Stimulated activated CD8-positive, alpha-beta memory T cell treated with anti-CD3 and anti-CD28 coated beads, Interleukin-7, amount 100 ng/mL, for 48 hours (primary cell): ENCODE data around the gene APBB2.
"Not testable (repeated sequence)": the region's sequence is repeated elsewhere in the genome, so short reads cannot be mapped to it uniquely, and the experiment has no call there.

Experiments
- DNase-seq, 2 donors: peaks; one replicate each; pipeline ENCODE4 v3.0.0-alpha.2; 2020; ENCODE audit warnings: low read depth in 1 of 2; ENCODE audit errors: extremely low read depth in 1 of 2

APBB2 gene

DNA sequence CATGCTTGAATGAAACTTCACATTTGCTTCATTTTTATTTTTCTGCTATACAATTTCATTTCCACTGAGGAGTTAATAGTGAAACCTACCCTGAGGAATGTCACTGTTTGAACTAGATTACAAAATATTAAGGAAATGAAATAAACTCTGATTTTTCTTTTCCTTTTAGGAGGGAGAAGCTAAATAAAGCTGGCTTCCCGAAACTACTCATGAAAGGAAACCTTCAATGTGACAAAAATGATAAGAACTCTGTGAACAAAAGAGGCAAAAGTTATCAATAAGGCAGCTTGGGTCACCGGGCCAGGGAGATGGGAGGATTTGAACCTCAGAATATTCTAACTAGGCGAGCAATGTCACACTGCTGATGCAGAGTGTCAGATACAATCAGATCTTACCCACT lies 185.2 kb downstream of the APBB2 start:
- no peak for DNase-seq

DNA sequence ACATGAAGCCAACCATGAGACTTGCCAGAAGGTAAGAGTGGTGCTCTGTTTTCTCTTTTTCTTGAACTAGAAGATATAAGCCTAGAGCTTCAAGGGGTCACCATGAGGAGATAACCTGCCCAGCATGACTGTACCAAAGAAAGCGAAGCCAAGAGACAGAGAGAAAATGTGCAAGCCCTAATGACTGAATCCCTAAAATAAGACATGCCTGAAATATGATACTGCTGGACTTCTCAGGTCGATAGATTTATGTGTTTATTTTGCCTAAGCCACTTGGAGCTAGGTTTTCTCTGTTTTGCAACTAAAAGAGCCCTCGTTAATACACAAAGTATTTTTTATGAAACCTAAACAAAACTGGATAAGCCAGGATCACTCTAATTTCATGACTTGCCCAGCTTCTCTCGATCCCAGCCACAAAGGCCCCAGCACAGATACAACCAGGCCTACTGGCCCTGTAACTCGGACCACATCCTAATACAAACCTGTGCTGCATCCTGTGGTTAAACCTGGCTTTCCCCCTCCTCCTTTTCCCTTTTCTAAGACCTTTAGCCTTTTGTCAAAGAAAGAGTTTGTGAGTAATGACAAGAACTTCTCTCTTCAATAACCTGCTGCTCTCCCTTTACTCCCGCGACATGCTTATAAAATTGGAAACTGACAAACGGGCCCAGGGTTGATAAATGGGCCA lies 185.8 kb downstream of the APBB2 start:
- no peak for DNase-seq

DNA sequence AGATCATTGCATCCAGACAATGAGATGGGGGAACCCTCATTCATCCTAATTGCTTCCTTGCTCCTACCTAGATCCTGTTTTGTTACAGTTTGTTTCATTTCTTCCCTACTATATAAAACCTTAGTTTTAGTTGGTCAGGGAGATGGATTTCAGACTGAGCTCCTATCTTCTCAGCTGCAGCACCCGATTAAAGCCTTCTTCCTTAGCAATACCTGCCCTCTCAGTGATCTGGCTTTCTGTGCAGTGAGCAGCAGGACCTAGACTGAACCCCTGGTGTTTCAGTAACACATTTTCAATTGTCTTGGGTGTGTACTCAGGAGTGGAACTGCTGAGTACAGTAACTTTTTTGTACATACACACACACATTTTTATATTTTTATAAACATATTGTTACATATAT lies 187.4 kb downstream of the APBB2 start:
- DNase-seq, result no peak

DNA sequence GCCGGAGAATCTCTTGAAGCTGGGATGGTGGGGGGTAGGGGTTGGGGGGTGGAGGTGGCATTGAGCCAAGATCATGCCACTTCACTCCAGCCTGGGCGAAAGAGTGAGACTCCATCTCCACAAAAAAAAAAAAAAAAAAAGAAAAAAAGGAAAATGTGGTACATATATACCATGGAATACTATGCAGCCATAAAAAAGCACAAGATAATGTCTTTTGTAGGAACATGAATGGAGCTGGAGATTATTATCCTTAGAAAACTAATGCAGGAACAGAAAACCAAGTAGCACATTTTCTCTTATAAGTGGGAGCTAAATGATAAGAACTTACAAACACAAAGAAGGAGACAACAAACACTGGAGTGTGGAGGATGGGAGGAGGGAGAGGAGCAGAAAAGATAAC lies 188.5 kb downstream of the APBB2 start:
- DNase-seq, result no peak

DNA sequence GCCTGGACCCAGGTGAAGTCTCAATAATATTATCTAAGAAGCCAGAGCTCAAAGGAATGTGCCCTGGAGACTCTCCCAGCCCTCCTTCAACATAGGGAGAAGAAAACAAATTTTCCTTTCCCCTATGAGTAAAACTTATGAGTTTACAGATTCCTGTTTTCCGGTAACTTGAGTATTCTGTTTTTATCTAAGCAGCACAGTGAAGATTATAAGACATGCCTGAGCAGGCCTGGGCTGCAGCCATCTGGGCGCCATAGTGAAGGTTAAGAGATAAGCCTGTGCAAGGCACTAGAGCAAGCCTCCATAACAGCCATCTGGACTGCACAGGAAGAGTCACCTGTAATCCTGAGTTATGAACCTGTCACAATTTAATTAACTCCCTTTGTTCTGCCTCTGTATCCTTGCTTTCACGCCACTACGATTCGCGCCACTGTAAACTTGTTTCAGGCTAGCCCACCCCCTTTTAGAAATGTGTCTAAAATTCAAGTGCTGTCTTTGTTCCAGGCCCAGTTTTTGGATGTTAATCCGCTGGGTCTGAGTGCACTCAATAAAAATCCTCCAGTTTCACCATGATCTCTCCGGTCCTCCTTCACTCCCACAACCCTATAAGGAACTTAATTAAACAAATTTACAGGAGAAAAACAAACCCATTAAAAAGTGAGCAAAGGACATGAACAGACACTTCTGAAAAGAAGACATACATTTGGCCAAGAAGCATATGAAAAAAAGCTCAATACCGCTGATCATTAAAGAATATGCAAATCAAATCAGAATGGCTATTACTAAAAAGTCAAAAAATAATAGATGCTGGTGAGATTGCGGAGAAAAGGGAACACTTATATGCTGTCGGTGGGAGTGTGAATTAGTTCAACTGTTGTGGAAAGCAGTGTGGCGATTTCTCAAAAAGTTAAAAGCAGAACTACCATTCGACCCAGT lies 189.5 kb downstream of the APBB2 start:
- DNase-seq, result no peak

DNA sequence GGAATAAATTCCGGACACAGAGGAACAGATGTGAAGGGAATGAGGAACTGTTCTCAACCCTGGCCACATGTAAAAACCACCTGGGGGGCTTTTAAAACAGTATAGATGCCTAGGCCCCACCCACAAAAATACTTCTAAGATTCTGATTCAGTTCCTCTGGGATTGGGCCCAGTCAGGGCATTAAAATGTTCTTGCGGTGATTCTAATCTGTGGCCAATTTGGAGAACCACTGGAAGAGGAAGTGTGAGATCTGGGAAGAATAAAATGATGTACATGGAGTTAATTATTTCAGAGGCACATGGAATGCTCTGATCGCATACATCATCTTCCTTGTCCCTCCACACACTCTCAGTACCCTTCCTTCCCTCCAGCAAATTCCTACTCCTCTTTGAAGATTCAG lies 192.2 kb downstream of the APBB2 start:
- DNase-seq, result no peak

DNA sequence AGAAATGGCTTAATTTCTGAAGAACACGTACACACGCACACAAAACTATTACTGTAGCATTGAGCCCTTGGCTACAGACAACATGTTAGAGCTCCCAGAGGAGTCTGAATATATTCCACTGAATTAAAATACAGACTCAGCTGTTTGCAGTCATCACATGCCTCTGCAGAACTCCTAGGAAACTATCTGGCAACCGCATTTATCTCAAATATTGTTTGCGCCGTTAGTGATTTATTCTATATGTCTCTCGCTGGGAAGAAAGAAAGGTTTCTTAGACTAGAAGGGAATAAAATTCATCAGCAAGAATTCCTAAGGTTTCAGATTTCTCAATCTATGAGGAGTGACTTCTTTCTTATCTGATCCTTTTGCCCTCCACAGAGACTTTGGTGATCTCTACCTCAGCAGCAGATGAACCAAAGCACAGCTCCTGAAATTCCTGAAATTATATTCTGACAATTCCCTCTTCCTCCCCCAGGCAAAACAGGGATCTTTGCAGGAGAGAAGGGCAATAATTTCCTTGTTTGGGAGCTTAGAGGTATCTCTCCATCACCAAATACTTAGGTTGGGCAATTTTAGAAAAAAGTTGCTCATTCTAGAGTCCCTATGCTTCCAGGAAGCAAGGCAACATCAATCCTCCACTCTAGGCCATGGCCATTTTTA lies 199.2 kb downstream of the APBB2 start:
- no peak for DNase-seq

DNA sequence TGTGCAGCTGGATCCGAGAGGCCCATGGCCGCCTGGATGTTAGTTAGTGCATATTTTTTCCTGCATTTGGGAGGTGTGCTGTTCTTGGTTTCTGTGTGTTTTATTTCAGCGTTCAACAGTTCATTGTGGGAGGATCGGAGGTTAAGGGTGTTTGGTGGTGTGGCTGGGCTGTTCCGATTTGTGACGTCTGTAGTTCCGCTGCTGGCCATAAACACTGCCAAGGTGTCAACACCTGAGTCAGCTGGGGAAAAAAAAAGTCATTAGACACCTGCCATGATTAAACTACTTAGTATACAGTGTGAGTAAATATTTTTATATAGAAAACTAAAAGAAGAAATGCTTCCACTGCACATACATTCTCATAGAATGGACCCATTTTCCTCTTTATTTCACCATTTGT lies 200.2 kb downstream of the APBB2 start:
- no peak for DNase-seq

DNA sequence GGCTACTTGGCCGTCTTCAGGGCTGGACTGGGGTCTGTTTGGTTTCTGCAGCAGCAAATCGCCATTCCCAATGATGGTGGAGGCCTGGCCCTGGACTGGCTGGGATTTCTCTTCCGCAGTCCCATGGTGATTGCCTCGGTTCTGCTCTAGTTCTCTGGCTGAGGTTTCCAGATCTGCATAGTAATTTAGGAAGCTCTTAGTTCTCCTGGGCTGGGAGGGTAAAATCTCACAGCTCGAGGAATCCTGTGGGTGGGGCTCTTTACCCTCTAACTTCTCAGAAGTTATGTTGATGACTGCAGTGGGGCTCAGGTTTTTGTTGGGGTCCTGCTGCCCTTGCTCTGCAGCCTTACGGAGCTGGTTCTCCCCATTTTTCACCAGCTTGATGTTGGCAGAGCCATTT lies 200.6 kb downstream of the APBB2 start:
- DNase-seq, result no peak

DNA sequence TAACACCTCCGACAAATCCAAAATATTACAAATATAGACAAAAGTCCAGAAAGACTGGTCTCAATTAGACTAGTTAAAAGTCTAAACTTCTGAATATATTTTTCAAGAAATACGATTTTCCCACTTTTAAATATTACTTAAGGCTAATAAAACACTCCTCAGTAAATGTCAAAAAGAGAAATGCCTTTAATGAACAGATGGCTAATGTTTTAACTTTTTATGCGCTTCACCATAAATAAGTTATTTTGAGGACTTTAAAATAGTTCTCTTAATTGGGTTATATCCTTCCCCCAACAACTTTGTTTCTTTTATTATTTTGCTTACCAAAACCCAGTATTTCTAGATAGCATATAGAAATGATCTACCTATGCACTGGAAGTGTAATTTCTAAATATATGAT lies 201.4 kb downstream of the APBB2 start:
- DNase-seq, result no peak

DNA sequence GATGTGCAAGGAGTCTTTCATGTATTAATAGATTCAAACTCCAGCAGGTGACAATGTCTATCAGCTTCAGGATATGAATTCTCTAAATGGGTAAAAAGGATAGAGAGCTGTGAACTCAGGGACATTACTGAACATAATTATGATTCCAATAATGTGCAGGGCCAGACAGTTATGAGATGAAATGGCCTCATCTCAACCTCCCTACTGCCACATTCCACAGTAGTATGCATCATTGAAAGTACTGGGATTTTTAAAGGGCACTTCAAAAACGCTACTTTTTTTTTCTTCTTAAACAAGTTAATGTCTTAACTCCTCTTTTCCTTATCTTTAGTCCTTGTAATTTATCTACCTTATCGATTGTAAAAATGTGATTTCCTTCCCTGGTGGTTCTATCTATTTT lies 202.0 kb downstream of the APBB2 start:
- no peak for DNase-seq

DNA sequence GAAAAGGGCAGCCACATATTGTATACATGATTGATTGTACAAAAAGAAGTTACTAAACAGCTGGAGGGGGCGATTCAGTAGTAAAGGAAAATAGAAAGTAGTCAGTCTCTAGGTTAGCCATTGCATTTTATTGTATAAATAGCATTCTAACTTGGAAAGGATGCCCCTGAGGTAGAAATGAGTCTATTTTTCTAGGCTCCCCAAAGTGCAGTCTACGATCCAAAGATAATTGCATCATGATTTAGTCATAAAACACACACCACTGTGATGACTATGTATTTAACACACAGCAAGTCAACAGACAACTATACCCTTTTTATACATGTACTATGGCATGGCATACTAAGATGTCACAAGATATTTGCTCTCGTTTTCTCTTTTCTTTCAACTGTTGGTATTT lies 204.9 kb downstream of the APBB2 start:
- DNase-seq, result no peak

DNA sequence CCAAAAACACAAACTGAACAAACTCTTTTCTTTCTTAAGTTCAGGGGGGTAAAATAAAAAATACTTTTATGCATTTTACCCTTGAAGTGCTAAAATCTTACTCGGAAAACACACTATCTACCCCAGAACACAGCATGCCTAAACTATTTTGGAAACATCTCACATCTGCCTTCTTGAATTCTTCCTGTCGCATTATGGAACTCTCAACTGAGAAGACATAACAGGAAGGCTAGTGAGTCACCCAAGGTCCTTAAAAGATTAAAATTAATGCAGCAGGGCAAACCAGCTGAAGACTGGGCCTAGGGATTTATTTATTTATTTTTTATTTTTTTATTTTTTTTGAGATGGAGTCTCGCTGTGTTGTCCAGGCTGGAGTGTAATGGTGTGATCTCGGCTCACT lies 208.2 kb downstream of the APBB2 start:
- DNase-seq, result no peak

DNA sequence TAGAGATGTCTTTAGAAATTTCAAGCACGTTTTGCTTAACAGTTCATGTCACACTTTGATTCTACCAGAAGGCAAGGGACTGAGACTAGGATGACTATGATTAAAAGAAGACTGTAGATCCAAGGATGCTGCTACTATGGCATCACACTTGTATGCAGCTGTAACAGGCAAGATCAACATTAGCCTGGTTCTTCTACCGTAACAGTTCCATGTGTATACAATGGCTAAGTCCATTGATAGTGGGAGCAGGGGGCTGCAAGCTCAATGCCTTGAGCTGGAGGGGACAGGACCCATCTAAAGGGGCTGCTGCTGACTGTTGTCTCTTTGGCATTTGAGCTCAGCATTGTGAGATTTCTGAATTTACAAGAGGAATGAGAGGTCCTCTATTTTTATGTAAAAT lies 212.0 kb downstream of the APBB2 start:
- DNase-seq, result no peak

DNA sequence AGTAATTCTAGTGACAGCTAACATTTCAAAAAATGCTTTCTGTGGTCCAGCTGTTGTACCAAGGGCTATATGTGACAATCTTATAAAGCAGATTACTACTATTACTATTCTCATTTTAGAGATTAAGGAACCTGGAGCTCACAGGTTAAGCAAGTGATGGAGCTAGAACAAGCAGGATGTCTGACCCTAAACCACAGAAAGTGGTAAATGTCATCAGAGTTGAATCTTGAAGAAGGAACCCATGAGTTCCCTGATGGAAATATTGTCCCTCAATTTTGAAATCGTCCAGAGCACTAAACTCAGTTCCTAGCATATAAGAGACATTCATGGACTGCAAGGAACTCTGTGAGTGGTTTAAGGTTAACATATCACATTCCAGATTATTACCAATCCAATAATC lies 214.0 kb downstream of the APBB2 start:
- DNase-seq, result no peak

DNA sequence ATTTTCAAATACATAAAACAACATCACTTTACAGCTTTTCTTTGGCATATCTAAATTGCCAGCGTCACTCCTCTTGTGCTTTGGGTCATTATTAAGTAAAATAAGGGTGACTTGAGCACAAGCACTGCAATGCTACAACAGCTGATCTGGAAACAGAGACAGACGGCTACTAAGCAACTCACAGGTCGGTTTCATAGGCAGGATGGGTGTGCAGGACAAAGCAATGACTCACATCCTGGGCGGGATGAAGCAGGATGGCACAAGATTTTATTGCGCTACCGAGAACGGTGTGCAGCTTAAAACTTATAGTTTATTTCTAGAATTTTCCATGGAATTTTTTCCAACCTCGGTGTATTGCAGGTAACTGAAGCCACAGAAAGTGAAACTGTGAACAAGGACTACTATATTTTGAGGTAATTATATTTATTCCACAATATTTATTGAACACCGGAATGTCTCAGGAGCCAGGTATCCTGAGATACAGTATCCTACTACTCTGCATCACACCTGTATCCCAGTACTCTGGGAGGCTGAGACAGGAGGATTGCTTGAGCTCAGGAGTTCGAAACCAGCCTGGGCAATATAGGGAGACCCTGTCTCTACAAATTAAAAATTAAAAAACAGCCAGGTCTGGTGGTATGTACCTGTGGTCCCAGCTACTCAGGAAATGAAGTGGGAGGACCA lies 215.5 kb downstream of the APBB2 start:
- no peak for DNase-seq

DNA sequence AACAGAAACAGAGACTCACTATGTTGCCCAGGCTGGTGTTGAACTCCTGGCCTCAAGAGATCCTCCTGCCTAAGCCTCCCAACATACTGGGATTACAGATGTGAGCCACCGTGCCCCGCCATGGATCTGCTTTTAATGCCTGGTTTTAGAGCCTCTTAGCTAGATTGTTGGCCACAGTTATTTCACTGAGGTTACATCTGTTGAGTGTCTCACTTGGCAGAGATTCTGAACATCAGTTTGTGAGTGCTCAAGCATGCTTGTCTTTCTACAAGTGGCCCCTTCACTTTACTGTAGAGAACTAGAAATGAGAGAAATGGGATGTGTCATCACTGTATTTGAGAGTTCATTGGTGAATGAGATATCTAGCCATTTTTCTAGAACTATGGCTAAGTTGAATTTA lies 218.5 kb downstream of the APBB2 start:
- DNase-seq, result no peak

DNA sequence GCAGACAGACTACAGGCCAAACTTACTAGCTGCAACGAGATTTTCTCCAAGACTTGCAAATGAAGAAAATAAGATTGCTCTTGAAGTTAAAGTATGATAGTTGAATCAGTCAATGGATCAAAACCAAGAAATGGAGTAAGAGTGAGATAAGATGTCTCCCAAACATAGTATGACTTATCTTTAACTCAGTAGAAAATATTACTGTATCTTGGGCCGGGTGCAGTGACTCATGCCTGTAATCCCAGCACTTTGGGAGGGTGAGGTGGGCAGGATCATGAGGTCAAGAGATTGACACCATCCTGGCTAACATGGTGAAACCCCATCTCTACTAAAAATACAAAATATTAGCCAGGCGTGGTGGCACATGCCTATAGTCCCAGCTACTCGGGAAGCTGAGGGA lies 220.0 kb downstream of the APBB2 start:
- not testable (repeated sequence) for DNase-seq

DNA sequence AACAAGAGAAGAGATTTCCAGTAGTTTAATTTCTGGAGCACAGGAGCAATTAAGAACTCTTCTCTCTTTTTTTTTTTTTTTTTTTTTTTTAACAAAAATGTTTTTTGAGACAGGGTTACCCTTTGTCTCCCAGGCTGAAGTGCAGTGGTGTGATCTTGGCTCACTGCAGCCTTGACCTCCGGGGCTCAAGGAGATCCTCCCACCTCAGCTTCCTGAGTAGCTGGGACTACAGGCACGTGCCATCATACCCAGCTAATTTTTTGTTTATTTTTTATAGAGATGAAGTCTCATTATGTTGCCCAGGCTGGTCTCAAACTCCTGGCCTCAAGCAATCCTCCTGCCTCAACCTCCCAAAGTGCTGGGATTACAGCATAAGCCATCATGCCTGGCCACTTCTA lies 221.0 kb downstream of the APBB2 start:
- not testable (repeated sequence) for DNase-seq

DNA sequence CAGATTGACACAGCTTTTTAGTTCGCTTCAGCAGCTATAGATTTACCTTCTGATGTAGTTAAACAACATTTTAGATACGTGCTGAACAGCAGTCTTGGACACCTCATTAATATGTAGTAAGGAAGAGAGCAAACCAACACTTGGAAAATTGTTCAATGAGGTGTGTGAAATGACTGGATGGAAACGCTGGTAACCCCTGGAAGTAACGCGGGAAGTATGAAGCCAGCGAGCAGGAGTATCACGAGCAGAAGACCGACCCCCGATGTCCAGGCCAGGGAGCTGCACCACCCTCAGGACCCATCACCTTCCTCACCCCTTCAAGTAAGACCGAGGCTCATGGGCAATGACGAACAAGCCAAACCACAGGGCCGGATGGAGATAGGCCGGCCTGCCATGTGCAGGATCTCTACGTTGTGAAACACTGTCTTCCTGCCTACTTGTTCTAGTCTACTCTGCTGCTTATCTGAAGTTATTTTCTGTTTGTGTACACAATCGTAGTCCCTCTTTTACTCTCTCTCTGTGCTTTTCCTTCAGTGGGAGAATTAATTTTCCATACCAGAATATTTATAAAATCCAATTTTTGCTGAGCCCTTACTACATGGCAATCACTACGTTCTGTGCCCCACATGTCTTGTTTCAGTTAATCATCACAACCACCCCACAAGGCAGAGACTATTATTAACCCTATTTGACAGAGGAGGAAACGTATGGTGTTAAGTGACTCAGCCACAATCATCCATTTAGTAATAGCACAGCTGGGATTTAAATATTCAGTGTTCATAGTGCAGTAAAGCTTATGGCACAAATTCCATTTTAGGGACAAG lies 221.7 kb downstream of the APBB2 start:
- DNase-seq, result peak in 1 of 2 donors; percentile 2
